Embryonic facial prominence (tissue), 1 donor: Measurements from ENCODE around the gene ACSS1.

Source experiments
- DNase-seq: peaks from one replicate; pipeline ENCODE4 v3.0.0-alpha.2; 2016; ENCODE audit errors: extremely low spot score

ACSS1 gene

GRCh38 chr20:24972341-24972740 is 85.6 kb downstream of the ACSS1 start:
- DNase-seq: no peak

GRCh38 chr20:24971376-24972101 is 86.4 kb downstream of the ACSS1 start:
- no peak for DNase-seq

- no peak for DNase-seq
These were observed 87.2 kb downstream of the ACSS1 start for GRCh38 chr20:24970754-24971153.

GRCh38 chr20:24970030-24970553 is 87.8 kb downstream of the ACSS1 start:
- DNase-seq: no peak

- no peak for DNase-seq
These were observed 88.5 kb downstream of the ACSS1 start for GRCh38 chr20:24969186-24970029.

GRCh38 chr20:24968278-24968800 is 89.6 kb downstream of the ACSS1 start:
- no peak for DNase-seq

GRCh38 chr20:24966317-24967012 is 91.5 kb downstream of the ACSS1 start:
- no peak for DNase-seq

- DNase-seq: no peak
These were observed 92.6 kb downstream of the ACSS1 start for GRCh38 chr20:24965065-24965919.

- DNase-seq: no peak
These were observed 93.5 kb downstream of the ACSS1 start for GRCh38 chr20:24964506-24964840.

GRCh38 chr20:24963672-24964505 is 94.0 kb downstream of the ACSS1 start:
- DNase-seq: no peak

GRCh38 chr20:24962510-24962909 is 95.4 kb downstream of the ACSS1 start:
- no peak for DNase-seq

- no peak for DNase-seq
These were observed 95.8 kb downstream of the ACSS1 start for GRCh38 chr20:24962182-24962492.

- DNase-seq: no peak
These were observed 96.4 kb downstream of the ACSS1 start for GRCh38 chr20:24961384-24962181.

- DNase-seq: no peak
These were observed 97.1 kb downstream of the ACSS1 start for GRCh38 chr20:24960861-24961260.

GRCh38 chr20:24960302-24960801 is 97.6 kb downstream of the ACSS1 start:
- no peak for DNase-seq

- DNase-seq: no peak
These were observed 98.2 kb downstream of the ACSS1 start for GRCh38 chr20:24959591-24960301.

GRCh38 chr20:24958506-24959385 is 99.2 kb downstream of the ACSS1 start:
- no peak for DNase-seq
